ENCODE data around the gene FALEC. TPM values are rescaled to one million over a fixed set of nuclear protein-coding genes. Genes with fewer than 3 reads are reported as not detected.

Gene FALEC
- total and polyA plus RNA-seq, 2 donors: 0.16 to 0.19 TPM

GRCh38 chr1:150535511-150536287 lies 20.1 kb downstream of the FALEC start:
- Histone ChIP-seq H3K4me1 (ENCODE audit: control insufficient read depth in 2 of 2, insufficient read depth in 2 of 2, low read length in 2 of 2) (no peaks in the 10 kb centered on the region), H3K9me3 (ENCODE audit: control insufficient read depth in 2 of 2, insufficient read depth in 1 of 2, low read length in 1 of 2) (no peaks in the 10 kb centered on the region), H3K36me3 (ENCODE audit: control insufficient read depth in 2 of 2, insufficient read depth in 2 of 2, low read length in 1 of 2) (no peaks in the 10 kb centered on the region), H3K4me3 (ENCODE audit: low read length in 2 of 2) (no peak overlapping the region), H3K27me3 (ENCODE audit: control insufficient read depth in 2 of 2, insufficient read depth in 1 of 2, low read length in 1 of 2) (no peaks in the 10 kb centered on the region), H3K27ac (ENCODE audit: low read depth in 1 of 2, low read length in 1 of 2) (no peak overlapping the region)
- DNase-seq (ENCODE audit: low read depth in 6 of 9, low spot score in 9 of 9): no peak
- WGBS: 97% methylated on average over 14 of the region's 14 CpGs

- no peaks in the 10 kb centered on the region for H3K9me3 ChIP-seq (ENCODE audit: control insufficient read depth in 2 of 2, insufficient read depth in 1 of 2, low read length in 1 of 2)
- no peaks in the 10 kb centered on the region for H3K4me1 ChIP-seq (ENCODE audit: control insufficient read depth in 2 of 2, insufficient read depth in 2 of 2, low read length in 2 of 2)
- no peak overlapping the region for H3K4me3 ChIP-seq (ENCODE audit: low read length in 2 of 2)
- no peak for DNase-seq (ENCODE audit: low read depth in 6 of 9, low spot score in 9 of 9)
- no peaks in the 10 kb centered on the region for H3K36me3 ChIP-seq (ENCODE audit: control insufficient read depth in 2 of 2, insufficient read depth in 2 of 2, low read length in 1 of 2)
- no peaks in the 10 kb centered on the region for H3K27me3 ChIP-seq (ENCODE audit: control insufficient read depth in 2 of 2, insufficient read depth in 1 of 2, low read length in 1 of 2)
- H3K27ac ChIP-seq (ENCODE audit: low read depth in 1 of 2, low read length in 1 of 2): no peak overlapping the region
- WGBS: 96% methylated on average over 12 of the region's 12 CpGs
These were observed 21.5 kb downstream of the FALEC start for GRCh38 chr1:150536836-150537731.

GRCh38 chr1:150537732-150538684 lies 22.5 kb downstream of the FALEC start:
- Histone ChIP-seq H3K4me1 (ENCODE audit: control insufficient read depth in 2 of 2, insufficient read depth in 2 of 2, low read length in 2 of 2) (no peaks in the 10 kb centered on the region), H3K9me3 (ENCODE audit: control insufficient read depth in 2 of 2, insufficient read depth in 1 of 2, low read length in 1 of 2) (no peaks in the 10 kb centered on the region), H3K27me3 (ENCODE audit: control insufficient read depth in 2 of 2, insufficient read depth in 1 of 2, low read length in 1 of 2) (no peaks in the 10 kb centered on the region), H3K27ac (ENCODE audit: low read depth in 1 of 2, low read length in 1 of 2) (no peak overlapping the region), H3K4me3 (ENCODE audit: low read length in 2 of 2) (no peak overlapping the region), H3K36me3 (ENCODE audit: control insufficient read depth in 2 of 2, insufficient read depth in 2 of 2, low read length in 1 of 2) (no peaks in the 10 kb centered on the region)
- WGBS: 90% methylated on average over 17 of the region's 17 CpGs
- DNase-seq (ENCODE audit: low read depth in 6 of 9, low spot score in 9 of 9): no peak

- H3K36me3 ChIP-seq (ENCODE audit: control insufficient read depth in 2 of 2, insufficient read depth in 2 of 2, low read length in 1 of 2): no peaks in the 10 kb centered on the region
- H3K4me3 ChIP-seq (ENCODE audit: low read length in 2 of 2): no peak overlapping the region
- 96% methylated on average over 13 of the region's 13 CpGs for WGBS
- no peaks in the 10 kb centered on the region for H3K9me3 ChIP-seq (ENCODE audit: control insufficient read depth in 2 of 2, insufficient read depth in 1 of 2, low read length in 1 of 2)
- no peak overlapping the region for H3K27ac ChIP-seq (ENCODE audit: low read depth in 1 of 2, low read length in 1 of 2)
- no peak for DNase-seq (ENCODE audit: low read depth in 6 of 9, low spot score in 9 of 9)
- peaks cover 4 to 35% of the 10 kb centered on the region in 2 donors for H3K27me3 ChIP-seq (ENCODE audit: control insufficient read depth in 2 of 2, insufficient read depth in 1 of 2, low read length in 1 of 2)
- H3K4me1 ChIP-seq (ENCODE audit: control insufficient read depth in 2 of 2, insufficient read depth in 2 of 2, low read length in 2 of 2): peaks cover 2 to 4% of the 10 kb centered on the region in 2 donors
These were observed 28.1 kb downstream of the FALEC start for GRCh38 chr1:150543500-150544143.

- Histone ChIP-seq H3K4me3 (ENCODE audit: low read length in 2 of 2) (no peak overlapping the region), H3K36me3 (ENCODE audit: control insufficient read depth in 2 of 2, insufficient read depth in 2 of 2, low read length in 1 of 2) (no peaks in the 10 kb centered on the region), H3K4me1 (ENCODE audit: control insufficient read depth in 2 of 2, insufficient read depth in 2 of 2, low read length in 2 of 2) (peaks cover 5 to 7% of the 10 kb centered on the region in 2 donors), H3K9me3 (ENCODE audit: control insufficient read depth in 2 of 2, insufficient read depth in 1 of 2, low read length in 1 of 2) (no peaks in the 10 kb centered on the region), H3K27ac (ENCODE audit: low read depth in 1 of 2, low read length in 1 of 2) (no peak overlapping the region), H3K27me3 (ENCODE audit: control insufficient read depth in 2 of 2, insufficient read depth in 1 of 2, low read length in 1 of 2) (peaks cover 8 to 40% of the 10 kb centered on the region in 2 donors)
- WGBS: 95% methylated on average over 3 of the region's 3 CpGs
- no peak for DNase-seq (ENCODE audit: low read depth in 6 of 9, low spot score in 9 of 9)
These were observed 28.7 kb downstream of the FALEC start for GRCh38 chr1:150544204-150544603.

- DNase-seq (ENCODE audit: low read depth in 6 of 9, low spot score in 9 of 9): no peak
- Histone ChIP-seq H3K4me3 (ENCODE audit: low read length in 2 of 2) (no peak overlapping the region), H3K36me3 (ENCODE audit: control insufficient read depth in 2 of 2, insufficient read depth in 2 of 2, low read length in 1 of 2) (no peaks in the 10 kb centered on the region), H3K4me1 (ENCODE audit: control insufficient read depth in 2 of 2, insufficient read depth in 2 of 2, low read length in 2 of 2) (peaks cover 9 to 11% of the 10 kb centered on the region in 2 donors), H3K9me3 (ENCODE audit: control insufficient read depth in 2 of 2, insufficient read depth in 1 of 2, low read length in 1 of 2) (no peaks in the 10 kb centered on the region), H3K27me3 (ENCODE audit: control insufficient read depth in 2 of 2, insufficient read depth in 1 of 2, low read length in 1 of 2) (peaks cover 20 to 53% of the 10 kb centered on the region in 2 donors), H3K27ac (ENCODE audit: low read depth in 1 of 2, low read length in 1 of 2) (no peak overlapping the region)
- WGBS: 94% methylated on average over 6 of the region's 6 CpGs
These were observed 30.0 kb downstream of the FALEC start for GRCh38 chr1:150545486-150546032.

GRCh38 chr1:150546294-150546937 lies 30.9 kb downstream of the FALEC start:
- Histone ChIP-seq H3K27ac (ENCODE audit: low read depth in 1 of 2, low read length in 1 of 2) (no peak overlapping the region), H3K36me3 (ENCODE audit: control insufficient read depth in 2 of 2, insufficient read depth in 2 of 2, low read length in 1 of 2) (no peaks in the 10 kb centered on the region), H3K4me3 (ENCODE audit: low read length in 2 of 2) (no peak overlapping the region), H3K4me1 (ENCODE audit: control insufficient read depth in 2 of 2, insufficient read depth in 2 of 2, low read length in 2 of 2) (peaks cover 9 to 20% of the 10 kb centered on the region in 2 donors), H3K9me3 (ENCODE audit: control insufficient read depth in 2 of 2, insufficient read depth in 1 of 2, low read length in 1 of 2) (no peaks in the 10 kb centered on the region), H3K27me3 (ENCODE audit: control insufficient read depth in 2 of 2, insufficient read depth in 1 of 2, low read length in 1 of 2) (peaks cover 25 to 62% of the 10 kb centered on the region in 2 donors)
- DNase-seq (ENCODE audit: low read depth in 6 of 9, low spot score in 9 of 9): no peak
- 94% methylated on average over 16 of the region's 16 CpGs for WGBS

GRCh38 chr1:150548324-150548631 lies 32.7 kb downstream of the FALEC start:
- Histone ChIP-seq H3K4me1 (ENCODE audit: control insufficient read depth in 2 of 2, insufficient read depth in 2 of 2, low read length in 2 of 2) (peaks cover 16 to 31% of the 10 kb centered on the region in 2 donors), H3K27ac (ENCODE audit: low read depth in 1 of 2, low read length in 1 of 2) (no peak overlapping the region), H3K36me3 (ENCODE audit: control insufficient read depth in 2 of 2, insufficient read depth in 2 of 2, low read length in 1 of 2) (no peaks in the 10 kb centered on the region), H3K9me3 (ENCODE audit: control insufficient read depth in 2 of 2, insufficient read depth in 1 of 2, low read length in 1 of 2) (no peaks in the 10 kb centered on the region), H3K4me3 (ENCODE audit: low read length in 2 of 2) (peak overlapping the region; percentile 16 to 55), H3K27me3 (ENCODE audit: control insufficient read depth in 2 of 2, insufficient read depth in 1 of 2, low read length in 1 of 2) (peaks cover 25 to 80% of the 10 kb centered on the region in 2 donors)
- no peak for DNase-seq (ENCODE audit: low read depth in 6 of 9, low spot score in 9 of 9)
- 69% methylated on average over 4 of the region's 4 CpGs for WGBS
